Esophagus squamous epithelium (tissue), 4 donors: ENCODE measurements around the gene S100A7A.

Experiments used
- CTCF ChIP-seq, 6 experiments: fragments of 450-650 bp in 4 of 6; fragments of 200-600 bp in 2 of 6; sonication (generic) in 2 of 6; IDR thresholded peaks; one replicate each; pipeline ENCODE4 v1.5.1; 2016 to 2019; ENCODE audit warnings: antibody characterized with exemption in 6 of 6, mild to moderate bottlenecking in 4 of 6, moderate library complexity in 4 of 6
- POLR2A ChIP-seq, 4 donors: fragments of 450-650 bp; IDR thresholded peaks; one replicate each; pipeline ENCODE4 v1.6.1; 2017; ENCODE audit warnings: antibody characterized with exemption in 4 of 4, mild to moderate bottlenecking in 4 of 4, moderate library complexity in 3 of 4

- TF ChIP-seq CTCF (IDR thresholded peaks at IDR 0.05) (no peak), POLR2A (IDR thresholded peaks at IDR 0.05) (no peak)
These were observed 14.1 kb upstream of the S100A7A start for GRCh38 chr1:153402226-153402625.
